ENCODE data around the gene SNRPD1.

DNA sequence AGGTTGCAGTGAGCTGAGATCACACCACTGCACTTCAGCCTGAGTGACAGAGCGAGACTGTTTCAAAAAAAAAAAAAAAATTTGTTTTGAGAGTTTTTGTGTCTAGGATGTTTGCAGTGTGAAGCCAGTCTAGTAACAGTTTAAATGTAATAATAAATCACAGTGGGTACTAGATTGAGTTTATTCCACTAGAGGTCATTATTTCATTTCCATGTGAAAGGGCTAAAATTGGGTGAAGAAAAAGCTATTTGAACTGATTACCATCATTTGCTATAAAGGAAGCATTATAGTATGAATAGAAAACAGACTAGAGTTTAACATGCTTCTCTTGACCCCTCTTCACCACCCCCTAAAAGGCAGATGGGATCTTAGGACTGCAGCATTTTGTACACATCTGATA is 20.3 kb downstream of the SNRPD1 start:
- TF ChIP-seq, protein P1, sequence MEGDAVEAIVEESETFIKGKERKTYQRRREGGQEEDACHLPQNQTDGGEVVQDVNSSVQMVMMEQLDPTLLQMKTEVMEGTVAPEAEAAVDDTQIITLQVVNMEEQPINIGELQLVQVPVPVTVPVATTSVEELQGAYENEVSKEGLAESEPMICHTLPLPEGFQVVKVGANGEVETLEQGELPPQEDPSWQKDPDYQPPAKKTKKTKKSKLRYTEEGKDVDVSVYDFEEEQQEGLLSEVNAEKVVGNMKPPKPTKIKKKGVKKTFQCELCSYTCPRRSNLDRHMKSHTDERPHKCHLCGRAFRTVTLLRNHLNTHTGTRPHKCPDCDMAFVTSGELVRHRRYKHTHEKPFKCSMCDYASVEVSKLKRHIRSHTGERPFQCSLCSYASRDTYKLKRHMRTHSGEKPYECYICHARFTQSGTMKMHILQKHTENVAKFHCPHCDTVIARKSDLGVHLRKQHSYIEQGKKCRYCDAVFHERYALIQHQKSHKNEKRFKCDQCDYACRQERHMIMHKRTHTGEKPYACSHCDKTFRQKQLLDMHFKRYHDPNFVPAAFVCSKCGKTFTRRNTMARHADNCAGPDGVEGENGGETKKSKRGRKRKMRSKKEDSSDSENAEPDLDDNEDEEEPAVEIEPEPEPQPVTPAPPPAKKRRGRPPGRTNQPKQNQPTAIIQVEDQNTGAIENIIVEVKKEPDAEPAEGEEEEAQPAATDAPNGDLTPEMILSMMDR (IDR thresholded peaks at IDR 0.05), result peak in 2 of 6 experiments; percentile 18 to 21
- no peak for TF ChIP-seq POLR2A (IDR thresholded peaks at IDR 0.05)
